Measurements from ENCODE around the gene CERS1.

GRCh38 chr19:18886972-18887371 lies 9.0 kb downstream of the CERS1 start:
- TF ChIP-seq POLR2A (IDR thresholded peaks at IDR 0.05) = no peak
- TF ChIP-seq, protein P1, sequence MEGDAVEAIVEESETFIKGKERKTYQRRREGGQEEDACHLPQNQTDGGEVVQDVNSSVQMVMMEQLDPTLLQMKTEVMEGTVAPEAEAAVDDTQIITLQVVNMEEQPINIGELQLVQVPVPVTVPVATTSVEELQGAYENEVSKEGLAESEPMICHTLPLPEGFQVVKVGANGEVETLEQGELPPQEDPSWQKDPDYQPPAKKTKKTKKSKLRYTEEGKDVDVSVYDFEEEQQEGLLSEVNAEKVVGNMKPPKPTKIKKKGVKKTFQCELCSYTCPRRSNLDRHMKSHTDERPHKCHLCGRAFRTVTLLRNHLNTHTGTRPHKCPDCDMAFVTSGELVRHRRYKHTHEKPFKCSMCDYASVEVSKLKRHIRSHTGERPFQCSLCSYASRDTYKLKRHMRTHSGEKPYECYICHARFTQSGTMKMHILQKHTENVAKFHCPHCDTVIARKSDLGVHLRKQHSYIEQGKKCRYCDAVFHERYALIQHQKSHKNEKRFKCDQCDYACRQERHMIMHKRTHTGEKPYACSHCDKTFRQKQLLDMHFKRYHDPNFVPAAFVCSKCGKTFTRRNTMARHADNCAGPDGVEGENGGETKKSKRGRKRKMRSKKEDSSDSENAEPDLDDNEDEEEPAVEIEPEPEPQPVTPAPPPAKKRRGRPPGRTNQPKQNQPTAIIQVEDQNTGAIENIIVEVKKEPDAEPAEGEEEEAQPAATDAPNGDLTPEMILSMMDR (IDR thresholded peaks at IDR 0.05) = no peak
